Right lung (tissue), 5 donors: ENCODE results near the gene ZSCAN10. TPM values are rescaled to one million over a fixed set of nuclear protein-coding genes. Genes with fewer than 3 reads are reported as not detected.
"Not testable (repeated sequence)": the region's sequence is repeated elsewhere in the genome, so short reads cannot be mapped to it uniquely, and the experiment has no call there.

Experiments used
- DNase-seq, 2 donors: peaks; one replicate each; pipeline ENCODE4 v3.0.0-alpha.2; 2013
- polyA plus RNA-seq, 5 donors: library from polyadenylated mRNA; unstranded; fragments of 120-200 nt; gene quantifications; one replicate each; pipeline versions ENCODE4 v1.2.1 to v1.2.3, GENCODE V29; 2013; ENCODE audit warnings: inconsistent platforms in 1 of 5, low replicate concordance in 1 of 5; ENCODE audit not compliant: insufficient read length in 5 of 5, insufficient read depth in 1 of 5

The ZSCAN10 gene
- polyA plus RNA-seq, 5 donors = 0.09 to 0.12 TPM; not detected in 3

- DNase-seq = no peak
These were observed 12.4 kb downstream of the ZSCAN10 start for GRCh38 chr16:3086596-3087242.

- no peak for DNase-seq
These were observed 13.1 kb downstream of the ZSCAN10 start for GRCh38 chr16:3085868-3086595.

DNA sequence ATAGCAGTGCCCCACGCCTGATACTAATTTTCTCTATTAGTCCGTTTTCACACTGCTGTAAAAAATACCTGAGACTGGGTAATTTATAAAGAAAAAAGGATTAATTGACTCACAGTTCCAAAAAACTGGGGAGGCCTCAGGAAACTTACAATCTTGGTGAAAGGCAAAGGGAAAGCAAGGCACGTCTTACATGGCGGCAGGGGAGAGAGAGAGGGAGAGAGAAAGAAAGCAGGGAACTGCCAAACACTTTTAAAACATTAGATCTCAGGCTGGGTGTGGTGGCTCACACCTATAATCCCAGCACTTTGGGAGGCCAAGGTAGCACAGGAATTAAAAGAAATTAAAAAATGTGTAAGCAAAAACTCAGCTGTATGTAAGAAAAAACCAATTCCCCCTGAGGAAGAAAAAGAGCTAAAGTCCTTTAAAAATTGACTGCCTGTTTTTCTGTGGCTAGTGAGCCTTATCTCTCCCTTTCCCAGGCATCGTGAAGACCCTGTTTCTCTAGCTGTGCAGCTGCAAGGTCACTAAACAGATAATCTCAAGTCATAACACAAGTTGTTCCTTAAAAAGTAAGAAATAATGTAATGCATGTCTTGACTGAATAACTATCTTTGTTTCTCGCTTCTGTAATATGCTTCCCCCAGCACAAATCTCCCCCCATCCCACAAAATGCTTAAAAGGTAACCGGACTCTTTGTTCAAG is 14.0 kb downstream of the ZSCAN10 start:
- DNase-seq = no peak

GRCh38 chr16:3084491-3084890 is 14.6 kb downstream of the ZSCAN10 start:
- DNase-seq = no peak

GRCh38 chr16:3083408-3083807 is 15.7 kb downstream of the ZSCAN10 start:
- DNase-seq = not testable (repeated sequence)

GRCh38 chr16:3081957-3082356 is 17.1 kb downstream of the ZSCAN10 start:
- not testable (repeated sequence) for DNase-seq

GRCh38 chr16:3080024-3080423 is 19.1 kb downstream of the ZSCAN10 start:
- DNase-seq = no peak

DNA sequence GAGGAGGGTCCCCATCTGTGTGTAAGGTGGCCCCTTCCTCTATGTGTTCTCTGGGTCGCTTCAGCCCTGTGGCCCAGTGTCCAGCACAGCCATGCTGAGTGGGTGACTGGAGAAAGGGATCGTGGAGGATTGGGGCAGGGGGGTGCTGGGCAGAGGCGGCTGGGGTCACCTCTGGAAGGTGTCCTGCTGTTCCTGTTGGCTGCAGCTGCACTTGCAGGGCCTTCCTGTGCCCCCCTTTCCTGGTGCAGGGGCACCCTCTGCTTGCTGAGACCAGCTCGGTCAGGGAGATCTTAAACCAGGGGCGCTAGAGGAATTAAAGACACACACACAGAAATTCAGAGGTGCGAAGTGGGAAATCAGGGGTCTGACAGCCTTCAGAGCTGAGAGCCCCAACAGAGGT is 22.5 kb downstream of the ZSCAN10 start:
- no peak for DNase-seq

DNA sequence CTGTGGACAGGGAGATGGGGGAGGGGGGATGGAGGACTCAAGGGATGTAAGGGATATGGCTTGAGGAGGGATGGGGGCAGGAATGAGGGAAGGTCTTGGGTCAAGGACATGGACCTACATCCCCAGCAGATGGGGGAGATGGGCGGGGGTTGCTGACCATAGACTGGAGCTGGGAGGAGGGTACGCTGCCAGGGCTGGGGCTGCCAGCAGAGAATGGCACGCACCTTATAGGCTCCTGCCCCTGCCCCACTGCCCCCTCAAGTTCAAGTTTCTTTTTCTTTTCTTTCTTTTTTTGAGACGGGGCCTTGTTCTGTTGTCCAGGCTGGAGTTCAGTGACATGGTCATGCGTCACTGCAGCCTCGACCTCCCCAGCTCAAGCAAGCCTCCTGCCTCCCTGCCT is 23.1 kb downstream of the ZSCAN10 start:
- DNase-seq = not testable (repeated sequence)

- no peak for DNase-seq
These were observed 23.6 kb downstream of the ZSCAN10 start for GRCh38 chr16:3075523-3075915.

DNA sequence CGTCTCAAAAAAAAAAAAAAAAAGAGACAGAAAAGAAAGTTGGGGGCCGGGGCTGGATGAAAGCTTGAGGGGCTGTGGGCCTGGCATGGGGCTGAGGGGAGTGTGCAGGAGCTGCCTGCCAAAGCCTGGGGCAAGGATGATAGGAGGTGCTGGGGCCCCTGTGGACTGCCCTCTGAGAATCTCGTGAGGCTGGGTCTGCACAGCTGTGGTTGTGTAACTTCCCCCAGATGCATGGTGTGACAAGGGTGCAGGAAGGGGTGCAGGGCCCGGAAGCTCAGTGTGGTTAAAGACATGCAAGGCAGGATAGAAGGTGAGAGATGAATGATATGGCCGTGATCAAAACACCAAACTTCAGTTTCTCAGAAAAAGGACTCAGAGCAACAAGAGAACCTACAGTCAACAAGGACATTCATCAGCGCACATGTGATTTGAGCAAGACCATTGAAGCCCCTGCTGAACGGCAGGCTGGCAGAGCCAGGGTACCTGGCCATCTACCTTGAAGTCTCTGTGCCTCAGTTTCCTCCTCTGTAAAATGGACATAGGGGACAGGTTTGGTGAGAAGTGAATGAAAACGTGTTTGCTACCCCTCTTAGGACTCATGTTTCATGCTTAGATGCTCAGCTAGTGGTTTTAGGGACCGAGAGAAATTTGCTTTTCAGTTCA is 24.1 kb downstream of the ZSCAN10 start:
- no peak for DNase-seq

DNA sequence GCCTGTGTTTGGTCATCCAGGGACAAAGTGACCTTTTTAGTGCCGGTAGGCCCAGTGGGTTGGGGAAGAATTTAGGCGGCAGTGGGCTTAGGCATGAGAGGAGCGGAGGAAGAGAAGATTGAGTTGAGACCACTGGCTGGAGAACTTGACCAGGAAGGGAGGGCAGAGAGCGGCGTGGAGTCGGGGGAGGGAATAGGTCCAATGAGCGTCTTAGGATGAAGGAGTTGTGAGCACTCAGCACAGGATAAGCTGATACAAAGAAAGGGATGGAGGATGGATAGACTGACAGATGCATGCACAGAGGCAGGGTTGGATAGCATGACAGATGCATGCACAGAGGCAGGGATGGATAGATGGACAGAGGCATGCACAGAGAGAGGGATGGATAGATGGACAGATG is 25.6 kb downstream of the ZSCAN10 start:
- no peak for DNase-seq

DNA sequence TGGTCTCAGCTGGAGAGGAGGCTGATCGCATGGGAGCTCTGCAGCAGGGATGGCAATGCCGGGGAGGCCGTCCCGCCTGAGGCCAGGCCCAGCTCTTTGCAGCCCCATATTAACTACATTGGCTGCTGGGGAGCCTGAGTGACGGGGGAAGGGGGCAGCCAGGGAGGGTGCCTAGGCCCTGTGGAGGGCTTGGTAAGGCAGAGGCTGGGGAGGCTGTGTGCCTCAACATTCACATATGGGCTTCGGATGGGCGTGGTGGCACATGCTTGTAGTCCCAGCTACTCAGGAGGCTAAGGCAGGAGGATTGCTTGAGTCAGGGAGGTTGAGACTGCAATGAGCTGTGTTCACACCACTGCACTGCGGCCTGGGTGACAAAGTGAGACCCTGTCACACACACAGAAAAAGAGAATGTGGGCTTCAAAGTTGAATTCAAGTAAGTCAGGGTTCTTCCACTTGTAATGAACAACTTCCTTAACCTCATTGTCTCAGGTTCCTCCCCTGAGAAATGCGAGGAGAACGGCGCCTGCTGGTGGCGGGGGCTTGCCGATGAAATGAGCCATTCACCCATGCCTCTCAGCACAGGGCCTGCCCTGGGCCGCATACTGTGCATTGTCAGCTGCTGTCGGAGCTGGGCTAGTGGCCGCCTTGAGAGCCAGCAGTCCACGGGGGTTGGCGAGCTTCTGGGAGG is 26.4 kb downstream of the ZSCAN10 start:
- not testable (repeated sequence) for DNase-seq

- not testable (repeated sequence) for DNase-seq
These were observed 26.9 kb downstream of the ZSCAN10 start for GRCh38 chr16:3072148-3072547.

DNA sequence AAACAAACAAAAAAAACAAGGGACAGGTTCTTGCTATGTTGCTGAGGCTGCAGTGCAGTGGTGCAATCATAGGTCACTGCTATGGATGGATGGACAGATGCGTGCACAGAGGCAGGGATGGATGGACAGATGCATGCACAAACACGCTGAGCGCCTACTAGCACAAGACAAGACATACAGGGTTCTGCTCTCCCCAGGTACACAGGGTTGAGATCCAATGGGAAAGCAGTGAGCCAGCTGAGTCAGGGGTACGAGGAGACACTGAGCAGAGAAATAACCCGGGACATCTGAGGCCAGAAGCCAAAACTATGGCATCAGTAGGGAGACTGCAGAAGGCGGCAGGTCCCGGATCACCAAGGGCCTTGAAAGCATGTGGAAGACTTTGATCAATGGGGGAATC is 27.4 kb downstream of the ZSCAN10 start:
- DNase-seq = no peak

GRCh38 chr16:3070608-3071111 is 28.4 kb downstream of the ZSCAN10 start:
- DNase-seq = no peak

DNA sequence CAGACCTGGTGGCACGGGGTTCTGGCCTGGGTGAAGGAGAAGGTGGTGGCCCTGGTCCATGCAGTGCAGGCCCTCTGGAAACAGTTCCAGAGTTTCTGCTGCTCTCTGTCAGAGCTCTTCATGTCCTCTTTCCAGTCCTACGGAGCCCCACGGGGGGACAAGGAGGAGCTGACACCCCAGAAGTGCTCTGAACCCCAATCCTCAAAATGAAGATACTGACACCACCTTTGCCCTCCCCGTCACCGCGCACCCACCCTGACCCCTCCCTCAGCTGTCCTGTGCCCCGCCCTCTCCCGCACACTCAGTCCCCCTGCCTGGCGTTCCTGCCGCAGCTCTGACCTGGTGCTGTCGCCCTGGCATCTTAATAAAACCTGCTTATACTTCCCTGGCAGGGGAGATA is 29.9 kb downstream of the ZSCAN10 start:
- not testable (repeated sequence) for DNase-seq

- no peak for DNase-seq
These were observed 30.6 kb downstream of the ZSCAN10 start for GRCh38 chr16:3068487-3068886.

GRCh38 chr16:3066440-3066748 is 32.7 kb downstream of the ZSCAN10 start:
- no peak for DNase-seq

GRCh38 chr16:3065742-3066439 is 33.2 kb downstream of the ZSCAN10 start:
- DNase-seq = no peak
